Measurements from ENCODE around the gene FIBCD1. TPM values are rescaled to one million over a fixed set of nuclear protein-coding genes. Genes with fewer than 3 reads are reported as not detected.

The FIBCD1 gene
- total and polyA plus RNA-seq, 8 donors = 0.18 to 6.4 (median 0.41) TPM; not detected in 4

DNA sequence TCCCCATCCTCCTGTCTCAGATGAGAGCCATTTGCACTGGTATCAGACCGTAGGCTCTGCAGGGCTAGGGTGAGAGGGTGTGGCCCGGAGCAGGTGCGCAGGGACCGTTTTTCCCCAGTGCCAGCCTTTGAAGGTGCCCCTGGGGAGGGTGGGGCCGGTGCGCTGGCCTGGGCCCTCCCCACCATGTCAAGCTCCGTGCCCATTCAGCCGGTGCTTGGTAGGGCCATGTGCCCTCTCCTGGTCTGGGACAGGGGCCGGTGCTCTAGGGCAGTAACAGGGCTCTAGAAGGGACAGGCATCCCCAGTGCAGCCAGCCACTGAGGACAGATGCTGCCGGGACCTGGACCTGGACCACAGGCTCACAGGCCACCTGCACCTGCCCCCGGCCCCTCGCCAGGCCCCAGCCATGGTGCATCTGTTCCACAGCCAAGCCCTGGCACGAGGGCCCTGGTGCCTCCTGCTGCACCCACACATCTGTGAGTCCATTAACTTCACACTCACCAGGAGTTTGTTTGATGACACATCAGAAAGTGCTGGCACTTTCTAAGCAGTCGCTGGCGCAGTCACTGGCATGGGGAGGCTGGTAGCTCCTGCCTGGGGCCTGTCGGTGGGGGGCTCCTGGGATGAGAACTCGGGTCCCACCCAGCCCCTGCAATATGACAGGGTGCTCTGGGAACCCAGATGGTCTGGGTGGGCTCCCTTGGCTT, 37.4 kb downstream of the FIBCD1 start:
- H3K27me3 ChIP-seq = peaks cover 0 to 89% (median 48%) of the 10 kb centered on the region in 3 donors
- H3K36me3 ChIP-seq = no peaks in the 10 kb centered on the region

DNA sequence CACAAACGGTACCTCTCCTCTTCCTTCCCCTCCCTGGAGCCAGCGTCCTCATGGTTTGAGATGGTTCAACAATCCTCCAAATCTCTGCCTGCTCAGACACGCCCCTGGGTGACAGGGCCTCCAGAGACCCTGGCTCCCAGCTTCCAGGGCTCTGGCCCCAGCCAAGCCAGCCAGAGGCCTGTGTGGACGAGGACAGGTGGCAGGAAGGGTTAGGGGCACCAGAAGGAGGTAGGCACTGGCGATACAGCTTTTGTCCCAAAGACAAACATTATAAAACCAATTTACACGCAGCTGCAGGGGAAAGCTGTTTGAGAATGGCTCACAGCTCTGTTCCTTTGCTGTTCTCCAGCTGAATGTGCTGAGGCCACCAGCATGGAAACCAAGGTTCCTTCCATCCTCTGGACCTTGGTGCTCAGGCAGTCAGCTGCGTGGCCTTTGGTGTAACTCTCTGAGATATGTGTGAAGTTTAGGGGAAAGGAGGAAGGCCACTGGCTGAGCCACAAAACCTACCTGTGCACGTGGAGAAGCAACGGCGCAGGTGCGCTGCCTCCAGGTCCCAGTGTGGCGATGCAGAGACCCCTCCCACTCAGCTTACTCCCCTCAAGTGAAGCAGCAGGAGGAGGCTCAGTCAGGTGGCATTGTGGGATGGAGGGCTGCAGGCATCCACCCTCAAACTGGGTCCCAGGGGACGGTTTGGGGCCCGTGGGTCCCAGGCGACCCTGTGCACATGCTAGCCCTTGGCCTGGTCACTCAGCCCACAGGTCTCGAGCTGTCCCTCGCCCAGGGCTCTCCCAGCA, 38.1 kb downstream of the FIBCD1 start:
- TF ChIP-seq EP300 (IDR thresholded peaks at IDR 0.05) (no peak), POLR2AphosphoS5 (IDR thresholded peaks at IDR 0.05) (no peak), POLR2A (IDR thresholded peaks at IDR 0.05) (no peak)
- TF ChIP-seq, protein P1, sequence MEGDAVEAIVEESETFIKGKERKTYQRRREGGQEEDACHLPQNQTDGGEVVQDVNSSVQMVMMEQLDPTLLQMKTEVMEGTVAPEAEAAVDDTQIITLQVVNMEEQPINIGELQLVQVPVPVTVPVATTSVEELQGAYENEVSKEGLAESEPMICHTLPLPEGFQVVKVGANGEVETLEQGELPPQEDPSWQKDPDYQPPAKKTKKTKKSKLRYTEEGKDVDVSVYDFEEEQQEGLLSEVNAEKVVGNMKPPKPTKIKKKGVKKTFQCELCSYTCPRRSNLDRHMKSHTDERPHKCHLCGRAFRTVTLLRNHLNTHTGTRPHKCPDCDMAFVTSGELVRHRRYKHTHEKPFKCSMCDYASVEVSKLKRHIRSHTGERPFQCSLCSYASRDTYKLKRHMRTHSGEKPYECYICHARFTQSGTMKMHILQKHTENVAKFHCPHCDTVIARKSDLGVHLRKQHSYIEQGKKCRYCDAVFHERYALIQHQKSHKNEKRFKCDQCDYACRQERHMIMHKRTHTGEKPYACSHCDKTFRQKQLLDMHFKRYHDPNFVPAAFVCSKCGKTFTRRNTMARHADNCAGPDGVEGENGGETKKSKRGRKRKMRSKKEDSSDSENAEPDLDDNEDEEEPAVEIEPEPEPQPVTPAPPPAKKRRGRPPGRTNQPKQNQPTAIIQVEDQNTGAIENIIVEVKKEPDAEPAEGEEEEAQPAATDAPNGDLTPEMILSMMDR (IDR thresholded peaks at IDR 0.05) = no peak
- H3K9me3 ChIP-seq = no peaks in the 10 kb centered on the region
- intact Hi-C loops (cut with DNase I; ENCODE audit: low total_unique reads) = no loop called here
- H3K27ac ChIP-seq = no peak overlapping the region
- no peak for DNase-seq
- peaks cover 0 to 24% (median 5%) of the 10 kb centered on the region in 4 donors for H3K4me1 ChIP-seq
- WGBS, 5 donors = 61 to 69% (median 63%) methylated on average over 11 to 17 of the region's 17 CpGs
- no peaks in the 10 kb centered on the region for H3K36me3 ChIP-seq
- H3K4me3 ChIP-seq = no peak overlapping the region
- peaks cover 0 to 83% (median 48%) of the 10 kb centered on the region in 3 donors for H3K27me3 ChIP-seq

More for the DNA sequence above, 37.4 kb downstream of the FIBCD1 start:
- WGBS, 5 donors = 65 to 77% (median 68%) methylated on average over 6 to 17 of the region's 17 CpGs
- intact Hi-C loops (cut with DNase I; ENCODE audit: low total_unique reads) = no loop called here
- Histone ChIP-seq H3K4me3 (no peak overlapping the region), H3K4me1 (peaks cover 0 to 16% (median 4%) of the 10 kb centered on the region in 4 donors), H3K27ac (no peak overlapping the region), H3K9me3 (no peaks in the 10 kb centered on the region)
- TF ChIP-seq, protein P1 (IDR thresholded peaks at IDR 0.05) = no peak
- TF ChIP-seq EP300 (IDR thresholded peaks at IDR 0.05) (no peak), POLR2A (IDR thresholded peaks at IDR 0.05) (no peak), POLR2AphosphoS5 (IDR thresholded peaks at IDR 0.05) (no peak)
- no peak for DNase-seq

DNA sequence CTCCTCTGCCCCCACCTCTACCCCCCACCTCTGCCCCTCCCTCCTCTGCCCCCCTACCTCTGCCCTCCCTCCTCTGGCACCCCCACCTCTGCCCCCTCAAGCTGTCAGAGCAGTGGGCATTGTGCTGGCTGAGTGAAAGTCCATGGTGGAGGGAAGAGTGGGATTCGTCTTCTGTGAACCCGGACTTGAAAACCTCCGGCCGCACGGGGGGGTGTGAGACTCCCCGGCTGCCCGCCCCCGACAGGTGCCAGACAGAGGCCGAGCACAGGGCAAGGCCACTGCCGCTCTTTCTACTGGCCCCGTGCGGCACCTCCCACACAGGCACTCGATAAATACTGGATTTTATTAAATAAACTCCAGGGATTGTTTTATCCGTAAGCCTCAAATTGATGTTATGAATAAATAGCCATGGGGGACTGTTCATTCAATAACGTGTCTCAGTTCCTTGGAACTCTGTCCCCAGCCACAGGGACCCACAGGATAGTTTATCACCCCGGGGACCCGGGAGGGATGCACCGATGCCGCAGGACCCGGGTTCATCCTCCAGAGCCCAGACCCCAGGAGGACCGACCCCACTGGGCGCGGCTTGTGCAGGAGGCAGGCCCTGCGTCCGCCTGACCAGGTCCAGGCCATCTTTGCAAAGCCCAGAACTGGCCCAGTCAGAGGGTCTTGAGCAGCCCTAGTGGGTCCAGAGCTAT, 39.8 kb downstream of the FIBCD1 start:
- H3K36me3 ChIP-seq = no peaks in the 10 kb centered on the region
- H3K4me3 ChIP-seq = no peak overlapping the region
- TF ChIP-seq POLR2AphosphoS5 (IDR thresholded peaks at IDR 0.05) = no peak
- no peak for TF ChIP-seq EP300 (IDR thresholded peaks at IDR 0.05)
- TF ChIP-seq POLR2A (IDR thresholded peaks at IDR 0.05) = no peak
- TF ChIP-seq, protein P1 (IDR thresholded peaks at IDR 0.05) = no peak
- WGBS, 5 donors = 44 to 56% (median 52%) methylated on average over 19 to 25 of the region's 25 CpGs
- H3K27ac ChIP-seq = no peak overlapping the region
- H3K4me1 ChIP-seq = peaks cover 13 to 41% (median 22%) of the 10 kb centered on the region in 4 donors
- no peak for DNase-seq
- peaks cover 0 to 70% (median 48%) of the 10 kb centered on the region in 3 donors for H3K27me3 ChIP-seq
- H3K9me3 ChIP-seq = no peaks in the 10 kb centered on the region
- intact Hi-C loops (cut with DNase I; ENCODE audit: low total_unique reads) = no loop called here

DNA sequence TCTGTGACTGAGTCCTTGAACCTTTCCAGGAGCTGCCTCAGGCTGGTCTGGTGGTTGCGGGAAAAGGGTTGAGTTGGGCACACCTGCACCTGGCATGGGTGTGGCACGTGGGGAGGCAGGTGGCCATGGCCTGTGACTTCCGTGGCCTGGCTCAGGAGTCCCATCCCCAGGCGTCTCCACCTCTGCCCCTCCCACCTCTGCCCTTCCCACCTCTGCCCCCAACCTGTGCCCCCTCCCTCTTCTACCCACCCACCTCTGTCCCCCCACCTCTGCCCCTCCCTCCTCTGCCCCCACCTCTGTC, 40.5 kb downstream of the FIBCD1 start:
- H3K4me3 ChIP-seq = no peak overlapping the region
- whole genome bisulfite sequencing, 5 donors = 34 to 62% (median 36%) methylated on average over 3 to 4 of the region's 4 CpGs
- no peak overlapping the region for H3K27ac ChIP-seq
- H3K27me3 ChIP-seq = peaks cover 0 to 63% (median 44%) of the 10 kb centered on the region in 3 donors
- peaks cover 0 to 5% (median 4%) of the 10 kb centered on the region in 4 donors for H3K36me3 ChIP-seq
- TF ChIP-seq, protein P1 (IDR thresholded peaks at IDR 0.05) = no peak
- TF ChIP-seq EP300 (IDR thresholded peaks at IDR 0.05) (no peak), POLR2AphosphoS5 (IDR thresholded peaks at IDR 0.05) (no peak), POLR2A (IDR thresholded peaks at IDR 0.05) (no peak)
- peaks cover 18 to 48% (median 28%) of the 10 kb centered on the region in 4 donors for H3K4me1 ChIP-seq
- DNase-seq = no peak
- intact Hi-C loops (cut with DNase I; ENCODE audit: low total_unique reads) = no loop called here
- H3K9me3 ChIP-seq = no peaks in the 10 kb centered on the region

Data from stomach (tissue), 9 donors.